Stimulated activated CD8-positive, alpha-beta memory T cell treated with anti-CD3 and anti-CD28 coated beads, Interleukin-12 subunit alpha, Interleukin-12 subunit beta, amount 100 ng/mL, for 24 hours (primary cell): ENCODE data around the gene ZNF74.
"Not testable (repeated sequence)": the region's sequence is repeated elsewhere in the genome, so short reads cannot be mapped to it uniquely, and the experiment has no call there.

Source experiments
- DNase-seq: peaks from one replicate; pipeline ENCODE4 v3.0.0-alpha.2; 2020; ENCODE audit errors: extremely low read depth

The ZNF74 gene

DNA sequence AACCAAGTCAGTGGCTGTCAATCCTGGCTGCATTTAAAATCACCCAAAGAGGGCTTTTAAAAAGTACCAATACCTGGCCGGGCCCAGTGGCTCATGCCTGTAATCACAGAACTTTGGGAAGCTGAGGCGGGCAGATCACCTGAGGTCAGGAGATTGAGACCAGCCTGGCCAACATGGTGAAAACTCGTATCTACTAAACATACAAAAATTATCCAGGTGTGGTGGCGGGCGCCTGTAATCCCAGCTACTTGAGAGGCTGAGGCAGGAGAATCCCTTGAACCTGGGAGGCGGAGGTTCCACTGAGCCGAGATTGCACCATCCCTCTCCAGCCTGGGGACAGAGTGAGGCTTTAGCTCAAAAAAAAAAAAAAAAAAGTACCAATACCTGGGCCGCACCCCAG, 17.7 kb upstream of the ZNF74 start:
- not testable (repeated sequence) for DNase-seq

DNA sequence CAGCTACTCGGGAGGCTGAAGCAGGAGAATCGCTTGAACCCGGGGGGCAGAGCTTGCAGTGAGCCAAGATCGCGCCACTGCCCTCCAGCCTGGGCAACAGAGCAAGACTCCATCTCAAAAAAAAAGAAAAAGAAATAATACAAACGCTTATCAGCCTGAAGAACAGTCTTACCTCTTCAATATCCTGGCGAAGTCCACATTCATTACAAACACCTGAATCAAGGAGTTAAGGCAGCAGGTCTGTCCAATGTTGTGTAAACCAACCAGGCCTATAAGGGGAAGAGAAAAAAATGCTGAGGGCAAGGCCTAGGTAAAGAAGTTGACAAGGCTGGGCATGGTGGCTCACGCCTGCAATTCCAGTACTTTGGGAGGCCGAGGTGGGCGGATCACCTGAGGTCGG, 17.0 kb upstream of the ZNF74 start:
- DNase-seq = not testable (repeated sequence)

DNA sequence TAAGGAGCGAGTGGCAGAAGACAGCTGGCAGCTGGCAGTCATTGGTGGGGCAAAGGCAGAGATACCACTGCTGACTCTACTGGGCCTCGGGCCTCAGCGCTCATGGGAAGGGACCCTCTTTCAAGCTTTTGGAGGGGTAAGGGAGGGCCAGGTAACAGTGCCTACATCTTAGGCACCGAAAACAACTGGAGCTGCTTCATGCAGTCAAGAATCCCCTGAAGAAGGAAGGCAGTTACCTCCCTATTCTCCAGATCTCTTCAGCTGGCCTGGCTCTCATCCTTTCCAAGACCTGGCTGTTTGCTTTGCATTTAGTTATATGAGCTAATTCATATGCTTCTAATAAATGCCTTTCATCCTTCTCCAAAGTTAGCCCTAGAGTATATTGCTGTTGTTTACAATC, 15.8 kb upstream of the ZNF74 start:
- DNase-seq = no peak

DNA sequence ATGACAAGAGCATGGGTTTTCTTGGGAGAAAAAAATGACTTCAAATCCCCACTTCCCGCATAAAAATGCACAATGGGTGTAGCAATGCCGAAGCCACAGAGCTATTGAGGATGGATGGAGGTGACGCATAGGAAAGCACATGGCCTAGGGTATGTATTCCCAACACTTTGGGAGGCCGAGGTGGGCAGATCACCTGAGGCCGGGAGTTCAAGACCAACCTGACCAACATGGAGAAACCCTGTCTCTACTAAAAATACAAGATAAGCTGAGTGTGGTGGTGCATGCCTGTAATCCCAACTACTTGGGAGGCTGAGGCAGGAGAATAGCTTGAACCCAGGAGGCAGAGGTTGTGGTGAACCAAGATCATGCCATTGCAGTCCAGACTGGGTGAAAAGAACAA, 15.3 kb upstream of the ZNF74 start:
- not testable (repeated sequence) for DNase-seq

DNA sequence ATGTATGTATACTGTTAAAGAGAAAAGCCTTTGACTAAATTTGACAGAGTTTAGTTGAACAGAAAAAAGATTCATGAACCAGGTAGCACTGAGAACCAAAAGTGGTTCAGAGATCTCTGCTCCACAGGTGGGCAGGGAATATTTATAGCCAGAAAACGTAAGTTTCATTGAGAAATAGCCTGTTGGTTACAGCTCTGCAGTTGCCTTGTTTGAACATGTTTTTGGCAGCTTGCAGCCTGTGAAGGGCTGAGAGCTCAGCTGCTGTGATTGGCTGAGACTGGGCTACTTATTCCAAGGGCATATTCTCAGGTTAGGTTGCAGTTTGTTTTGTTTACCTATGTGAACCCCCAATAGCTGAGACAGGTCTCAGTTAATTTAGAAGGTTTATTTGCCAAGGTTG, 13.5 kb upstream of the ZNF74 start:
- DNase-seq = no peak

DNA sequence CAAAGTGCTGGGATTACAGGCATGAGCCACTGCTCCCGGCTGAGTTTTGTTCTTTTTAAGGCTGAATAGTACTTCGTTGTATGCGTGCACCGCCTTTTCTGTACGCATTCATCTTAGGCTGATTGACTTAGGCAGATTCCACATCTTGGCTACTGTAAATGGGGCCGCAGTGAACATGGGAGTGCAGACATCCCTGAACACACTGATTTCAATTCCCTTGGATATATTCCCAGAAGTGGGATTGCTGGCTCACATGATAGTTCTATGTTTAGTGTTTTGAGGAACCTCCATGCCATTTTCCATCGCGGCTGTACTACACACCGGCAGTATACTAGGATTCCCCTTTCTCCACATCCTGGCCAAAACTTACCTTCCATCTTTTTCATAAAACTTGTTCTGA, 10.4 kb upstream of the ZNF74 start:
- DNase-seq = no peak

DNA sequence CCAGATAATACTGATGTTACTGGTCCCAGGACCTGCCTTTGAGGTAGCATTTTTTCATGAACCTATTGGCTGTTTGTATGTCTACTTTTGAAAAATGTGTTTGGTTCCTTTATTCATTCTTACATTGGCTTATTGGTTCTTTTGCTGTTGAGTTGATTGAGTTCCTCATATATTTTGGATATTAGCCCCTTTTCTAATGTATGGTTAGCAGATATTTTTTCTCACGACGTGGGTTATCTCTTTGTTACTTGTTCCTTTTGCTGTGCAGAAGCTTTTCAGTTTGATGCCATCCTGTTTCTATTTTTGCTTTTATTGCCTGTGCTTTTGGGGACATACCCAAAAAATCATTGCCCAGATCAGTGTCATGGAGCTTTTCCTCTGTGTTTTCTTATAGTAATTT, 9.8 kb upstream of the ZNF74 start:
- no peak for DNase-seq

DNA sequence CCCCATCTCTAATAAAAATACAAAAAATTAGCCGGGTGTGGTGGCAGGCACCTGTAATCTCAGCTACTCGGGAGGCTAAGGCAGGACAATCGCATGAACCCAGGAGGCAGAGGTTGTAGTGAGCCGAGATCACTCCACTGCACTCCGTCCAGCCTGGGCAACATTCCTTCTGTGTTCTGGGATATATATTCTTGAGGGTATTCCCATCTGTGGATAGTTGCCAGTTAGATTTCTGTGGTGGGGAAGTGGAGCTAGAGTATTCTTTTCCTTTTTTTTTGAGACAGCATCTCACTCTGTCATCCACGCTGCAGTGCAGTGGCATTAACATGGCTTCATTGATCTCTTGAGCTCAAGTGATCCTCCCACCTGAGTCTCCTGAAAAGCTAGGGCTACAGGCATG, 9.1 kb upstream of the ZNF74 start:
- DNase-seq = no peak

DNA sequence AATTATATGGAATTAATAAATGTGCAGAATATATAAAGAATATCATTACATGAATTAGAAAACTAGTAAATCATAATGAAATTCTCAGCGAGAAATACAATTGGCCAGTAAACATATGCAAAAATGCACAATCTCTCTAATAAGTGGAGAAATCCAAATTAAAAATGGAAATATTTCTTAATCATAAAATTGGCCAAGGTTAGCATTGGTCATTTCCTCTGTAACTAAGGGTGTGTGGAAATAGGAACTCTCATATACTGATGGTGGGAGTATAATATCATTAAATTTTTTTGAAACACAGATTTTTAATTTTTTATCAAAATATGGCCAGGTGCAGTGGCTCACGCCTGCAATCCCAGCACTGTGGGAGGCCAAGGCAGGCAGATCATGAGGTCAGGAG, 7.6 kb upstream of the ZNF74 start:
- no peak for DNase-seq

DNA sequence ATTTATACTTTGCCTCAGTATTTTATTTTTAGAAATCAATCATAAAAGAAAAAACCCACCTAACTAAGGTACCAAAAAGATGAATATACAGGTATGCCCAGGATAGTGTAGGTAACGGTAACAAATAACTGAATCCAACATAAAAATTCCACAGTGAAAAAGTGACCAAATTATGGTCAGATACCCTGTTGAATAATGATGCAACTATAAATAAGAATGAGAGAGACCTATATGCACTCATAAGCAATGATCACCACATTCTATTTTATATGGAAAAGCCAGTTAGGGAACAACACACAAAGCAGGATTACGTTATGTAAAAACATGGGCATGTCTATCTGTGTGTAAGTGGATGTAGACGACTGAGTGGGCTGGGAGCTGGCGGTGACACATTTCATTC, 7.0 kb upstream of the ZNF74 start:
- DNase-seq = no peak

DNA sequence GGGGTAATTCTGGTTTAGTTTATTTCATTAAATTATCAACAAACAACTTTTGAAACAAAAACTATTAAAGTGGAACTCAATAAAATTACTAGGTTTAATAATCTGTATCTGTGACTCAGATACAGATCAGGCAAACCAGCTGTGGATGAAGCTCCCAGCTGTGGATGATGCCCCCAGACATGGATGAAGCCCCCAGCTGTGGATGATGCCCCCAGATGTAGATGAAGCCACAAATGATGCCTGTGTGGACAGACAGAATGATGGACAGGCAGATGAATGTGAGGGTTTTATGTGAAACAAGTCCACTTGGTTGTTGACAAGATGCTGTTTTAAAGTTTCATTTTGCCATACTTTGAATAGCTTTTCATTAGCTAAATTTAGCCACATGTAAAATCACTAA, 5.8 kb upstream of the ZNF74 start:
- no peak for DNase-seq

DNA sequence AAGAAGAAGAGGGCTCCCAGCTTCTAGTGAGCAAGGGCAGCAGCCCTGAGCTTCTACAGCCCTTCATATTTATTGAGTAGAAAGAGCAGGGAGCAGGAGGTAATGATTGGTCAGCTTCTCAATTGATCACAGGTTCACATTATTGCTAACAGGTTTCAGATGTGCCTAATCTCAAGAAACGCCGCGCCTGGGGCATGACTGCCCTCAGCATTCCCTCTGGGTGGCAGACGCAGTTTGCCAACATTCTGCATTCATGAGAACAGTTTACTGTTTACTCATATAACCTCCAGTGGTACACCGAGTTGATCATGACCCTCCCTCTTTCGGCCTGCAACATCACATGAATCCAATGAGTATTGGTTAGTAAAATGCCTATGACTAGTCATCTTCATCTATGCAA, 4.7 kb upstream of the ZNF74 start:
- no peak for DNase-seq

DNA sequence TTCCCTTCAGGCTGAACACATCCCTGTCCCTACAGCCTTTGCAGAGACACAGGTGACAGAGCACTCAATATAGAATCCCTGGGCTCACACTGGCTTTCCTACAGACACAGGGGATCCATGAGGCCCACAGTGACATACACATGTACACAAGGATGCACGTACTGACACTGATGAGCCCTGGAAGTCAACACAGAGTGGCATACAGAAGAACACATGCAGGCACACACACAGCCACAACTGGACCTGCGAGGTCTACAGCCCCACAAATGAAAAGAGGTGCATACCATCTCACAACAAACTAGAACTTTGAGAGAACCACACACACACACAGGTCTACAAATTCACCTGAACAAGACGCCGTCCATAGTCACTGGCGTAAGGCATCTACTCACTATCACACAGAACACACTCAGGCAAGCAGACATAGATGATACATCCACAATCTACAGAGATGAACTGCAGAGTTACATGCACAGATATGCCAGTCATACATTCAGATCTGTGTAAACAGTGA, 3.5 kb upstream of the ZNF74 start:
- DNase-seq = no peak

DNA sequence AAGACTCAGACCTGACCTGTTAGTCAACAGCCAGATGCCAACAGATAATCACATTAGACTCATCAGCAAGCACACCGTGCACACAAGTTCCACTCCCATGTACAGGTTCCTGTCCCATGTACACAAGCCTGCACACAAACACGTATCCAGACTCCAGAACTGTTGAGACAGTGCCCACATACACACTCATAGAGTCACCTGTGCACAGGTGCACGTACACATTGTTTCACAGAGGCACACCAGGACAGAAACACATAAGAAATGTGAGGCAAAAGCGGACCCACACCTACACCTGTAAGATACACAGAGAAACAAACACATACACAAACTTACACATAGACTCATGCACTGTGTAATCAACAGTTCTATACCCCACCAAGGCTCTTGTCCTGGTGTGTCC, 2.7 kb upstream of the ZNF74 start:
- DNase-seq = no peak

DNA sequence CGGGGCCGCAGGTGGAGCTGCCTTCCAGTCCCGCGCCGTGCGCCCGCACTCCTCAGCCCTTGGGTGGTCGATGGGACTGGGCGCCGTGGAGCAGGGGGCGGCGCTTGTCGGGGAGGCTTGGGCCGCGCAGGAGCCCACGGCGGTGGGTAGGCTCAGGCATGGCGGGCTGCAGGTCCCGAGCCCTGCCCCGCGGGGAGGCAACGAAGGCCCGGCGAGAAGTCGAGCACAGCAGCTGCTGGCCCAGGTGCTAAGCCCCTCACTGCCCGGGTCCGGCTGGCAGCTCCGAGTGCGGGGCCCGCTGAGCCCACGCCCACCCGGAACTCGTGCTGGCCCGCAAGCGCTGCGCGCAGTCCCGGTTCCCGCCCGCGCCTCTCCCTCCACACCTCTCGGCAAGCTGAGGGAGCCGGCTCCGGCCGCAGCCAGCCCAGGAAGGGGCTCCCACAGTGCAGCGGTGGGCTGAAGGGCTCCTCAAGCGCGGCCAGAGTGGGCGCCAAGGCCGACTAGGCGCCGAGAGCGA, 1.5 kb upstream of the ZNF74 start:
- not testable (repeated sequence) for DNase-seq

DNA sequence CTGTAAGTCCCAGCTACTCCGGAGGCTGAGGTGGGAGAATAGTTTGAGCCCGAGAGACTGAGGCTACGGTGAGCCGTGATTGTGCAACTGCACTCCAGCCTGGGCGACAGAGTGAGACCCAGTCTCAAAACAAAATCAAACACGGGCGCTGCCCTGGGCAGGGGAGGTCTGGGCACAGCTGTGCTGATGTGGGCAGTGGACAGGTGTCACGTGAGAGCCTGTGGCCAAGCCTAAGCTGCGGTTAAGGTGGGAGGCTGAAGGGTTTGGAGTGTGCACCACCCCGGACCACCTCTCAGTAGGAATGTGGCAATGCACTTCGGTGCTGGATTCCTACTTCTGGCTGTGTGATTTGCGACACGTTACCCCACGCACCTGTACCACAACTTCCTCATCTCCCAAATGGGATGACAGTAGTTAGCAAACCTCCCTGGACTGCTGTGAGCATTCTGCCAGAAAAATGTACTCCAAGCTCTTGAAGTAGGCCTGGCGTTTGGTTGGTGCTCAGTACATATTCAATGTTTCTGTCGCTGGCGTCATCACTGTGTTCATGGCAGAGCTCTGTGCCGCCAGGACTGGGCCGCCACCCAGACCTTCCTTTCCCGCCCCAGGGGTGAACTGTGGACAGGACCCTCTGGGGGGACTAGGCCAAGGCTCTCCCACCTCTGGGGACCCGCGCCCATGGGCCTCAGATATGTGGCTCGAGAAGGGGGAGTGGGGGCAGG, 807 bp upstream of the ZNF74 start:
- no peak for DNase-seq

DNA sequence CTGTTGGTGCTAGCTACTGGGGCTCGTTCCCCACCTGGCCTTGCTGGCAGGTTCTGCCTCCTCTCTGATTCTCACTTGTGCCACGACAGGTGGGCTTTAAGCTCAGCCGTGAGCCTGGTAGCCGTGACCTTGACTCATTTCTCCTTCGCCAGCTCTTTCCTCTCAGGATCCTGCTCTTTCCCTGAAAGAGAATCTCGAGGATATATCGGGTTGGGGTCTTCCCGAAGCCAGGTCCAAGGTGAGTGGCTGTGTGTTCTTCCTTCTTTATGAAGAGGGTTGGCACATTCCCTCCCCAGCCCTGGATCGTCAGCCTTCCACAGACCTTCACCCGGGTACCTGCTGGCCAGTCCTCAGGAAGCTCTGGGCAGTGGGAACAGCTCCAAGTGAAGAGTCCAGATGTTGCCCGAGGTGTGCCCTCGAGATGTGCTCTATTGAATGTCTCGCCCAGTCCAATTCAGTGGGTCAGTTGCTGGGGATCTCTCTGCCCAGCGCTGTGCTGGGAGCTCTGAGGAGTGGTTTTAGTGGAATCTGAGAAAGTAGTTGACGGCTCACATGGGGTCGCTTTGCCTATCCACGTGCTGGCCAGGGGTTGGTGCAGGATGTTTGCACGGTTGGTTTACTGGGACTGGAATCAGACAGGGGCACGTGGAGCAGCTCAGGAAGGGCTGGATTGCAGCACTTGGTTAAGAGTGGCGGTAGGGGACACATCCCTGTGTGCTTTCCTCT, 1.4 kb downstream of the ZNF74 start:
- DNase-seq = no peak

DNA sequence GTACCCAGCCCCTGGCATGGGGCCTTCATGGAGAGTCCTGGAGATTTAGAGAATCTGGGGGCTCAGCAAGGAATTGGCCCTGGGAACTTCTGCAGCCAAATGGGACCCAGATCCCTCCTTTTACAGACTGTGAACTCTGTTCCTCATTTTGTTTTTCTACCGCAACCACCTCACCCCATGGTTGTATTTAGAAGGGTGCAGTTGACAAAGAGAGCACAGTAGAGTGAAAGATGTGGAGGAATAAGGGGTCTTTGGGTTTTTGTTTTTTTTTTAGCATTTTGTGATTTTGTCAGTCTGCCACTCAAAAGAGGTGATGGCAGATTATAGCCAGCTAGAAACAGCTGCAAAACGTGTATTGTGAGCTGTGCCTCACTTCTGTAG, 1.9 kb downstream of the ZNF74 start:
- DNase-seq = no peak

DNA sequence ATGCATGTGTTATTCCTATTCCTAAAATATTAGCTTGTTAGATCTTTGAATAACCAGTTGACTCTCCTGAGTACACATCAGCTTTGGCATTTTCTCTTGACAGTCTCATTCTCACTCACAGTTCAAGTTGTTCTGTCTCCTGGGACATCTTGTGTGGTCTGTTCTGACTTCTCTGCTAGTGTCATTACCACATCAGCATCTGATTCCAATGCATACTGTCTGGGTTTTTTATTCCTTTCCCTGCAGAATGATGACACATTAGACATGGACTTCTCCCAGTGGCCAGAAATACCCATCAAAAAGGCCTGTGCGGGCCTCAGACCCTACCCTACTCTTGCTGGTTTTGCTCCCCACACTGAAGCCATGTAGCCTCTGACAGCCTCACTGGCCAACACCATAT, 2.7 kb downstream of the ZNF74 start:
- no peak for DNase-seq

DNA sequence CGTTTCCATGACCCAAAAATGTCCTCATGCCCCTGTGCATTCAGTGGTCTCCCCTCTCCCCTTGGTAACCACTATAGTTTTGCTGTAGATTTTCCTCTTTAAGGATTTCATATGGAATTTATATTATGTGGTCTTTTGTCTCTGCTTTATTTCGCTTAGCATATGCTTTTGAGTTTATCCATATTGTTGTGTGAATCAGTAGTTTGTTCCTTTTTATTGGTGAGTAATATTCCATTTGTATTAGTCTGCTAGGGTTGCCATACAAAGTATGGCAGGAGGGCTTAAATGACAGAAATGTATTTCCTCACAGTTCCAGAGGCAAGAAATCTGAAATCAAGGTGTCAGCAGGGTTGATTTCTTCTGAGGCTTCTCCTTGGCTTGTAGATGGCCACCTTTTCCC, 3.5 kb downstream of the ZNF74 start:
- DNase-seq = no peak

DNA sequence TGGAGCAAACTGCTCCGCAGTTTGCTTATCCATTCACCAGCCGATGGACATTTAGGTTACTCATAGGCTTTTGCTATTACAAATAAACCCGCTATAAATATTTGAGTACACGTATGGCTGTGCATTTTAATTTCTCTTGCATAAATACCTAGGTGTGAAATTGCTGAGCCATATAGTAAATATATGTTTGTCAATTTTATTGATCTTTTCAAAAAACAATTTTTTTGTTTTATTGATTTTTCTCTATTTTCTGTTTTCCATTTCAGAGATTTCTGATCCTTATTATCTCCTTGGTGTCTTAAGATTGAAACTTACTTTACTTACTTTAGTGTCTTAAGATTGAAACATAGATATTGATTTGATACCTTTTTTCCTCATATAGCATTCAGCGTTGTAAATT, 4.5 kb downstream of the ZNF74 start:
- DNase-seq = no peak

DNA sequence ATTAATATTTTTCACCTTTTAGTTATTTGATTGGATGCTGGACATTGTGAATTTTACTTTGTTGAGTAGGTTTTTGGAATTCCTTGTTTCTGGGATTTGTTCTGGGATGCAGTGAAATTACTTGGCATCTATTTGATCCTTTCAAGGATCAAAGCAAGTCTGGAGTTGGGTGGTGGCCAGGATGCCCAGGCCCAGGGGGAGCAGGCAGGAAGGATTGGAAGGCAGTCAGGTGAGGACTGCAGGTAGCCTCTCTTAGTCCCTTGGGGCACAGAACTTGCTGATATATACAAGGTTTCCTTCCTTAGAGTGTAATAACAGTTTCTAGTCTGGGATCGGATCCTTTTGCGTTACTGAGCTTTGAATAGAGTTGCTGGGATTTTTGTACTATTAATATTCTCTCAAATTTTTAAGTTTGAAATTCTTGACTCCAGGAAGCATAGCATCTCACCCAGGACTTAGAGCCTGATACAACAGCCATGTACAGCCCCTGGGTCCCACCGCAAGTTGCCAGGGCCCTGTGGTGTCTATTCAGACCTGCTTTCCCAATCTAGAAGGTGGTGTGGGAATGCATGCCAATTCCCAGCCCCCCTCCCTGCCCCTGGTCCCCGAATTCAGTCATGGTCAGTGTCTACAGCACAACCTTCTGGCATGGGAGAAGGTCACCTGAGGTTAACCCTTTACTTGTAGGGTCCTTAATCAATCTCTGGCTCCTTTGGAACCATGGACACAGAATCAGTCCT, 6.1 kb downstream of the ZNF74 start:
- DNase-seq = no peak
